ENCODE measurements around the gene KDM5A. TPM values are rescaled to one million over a fixed set of nuclear protein-coding genes. Genes with fewer than 3 reads are reported as not detected.

KDM5A gene
- total and polyA plus RNA-seq, 2 donors from 2014 or later: 4.5 to 76.6 TPM

- Histone ChIP-seq H3K36me3 (ENCODE audit: control insufficient read depth in 2 of 3, insufficient read depth in 3 of 3, low read length in 3 of 3) (peaks cover 0 to 4% (median 2%) of the 10 kb centered on the region in 3 donors), H3K4me3 (ENCODE audit: low read length in 3 of 3) (no peak overlapping the region), H3K27ac (ENCODE audit: low read depth in 2 of 2, low read length in 2 of 2) (no peak overlapping the region), H3K9me3 (ENCODE audit: control insufficient read depth in 2 of 3, insufficient read depth in 1 of 3, low read length in 3 of 3) (no peaks in the 10 kb centered on the region), H3K27me3 (ENCODE audit: control insufficient read depth, insufficient read depth, low read length) (no peaks in the 10 kb centered on the region), H3K4me1 (ENCODE audit: control insufficient read depth in 2 of 3, insufficient read depth in 2 of 3, low read depth in 1 of 3, low read length in 3 of 3) (peaks cover 0 to 4% (median 0%) of the 10 kb centered on the region in 3 donors), H3K9ac (ENCODE audit: low read length in 3 of 3) (no peak overlapping the region)
- DNase-seq (no peak), FAIRE-seq (no peak)
- intact Hi-C loops (cut with DNase I): no loop called here
- TF ChIP-seq CTCF (IDR thresholded peaks at IDR 0.05; ENCODE audit: borderline replicate concordance, extremely low read depth, insufficient read depth): no peak
Observed at GRCh38 chr12:243381-243780, 145.7 kb downstream of the KDM5A start.

GRCh38 chr12:242496-242895 is 146.6 kb downstream of the KDM5A start:
- H3K36me3 ChIP-seq (ENCODE audit: control insufficient read depth in 2 of 3, insufficient read depth in 3 of 3, low read length in 3 of 3): peaks cover 0 to 4% (median 2%) of the 10 kb centered on the region in 3 donors
- H3K4me3 ChIP-seq (ENCODE audit: low read length in 3 of 3): no peak overlapping the region
- no peak overlapping the region for H3K27ac ChIP-seq (ENCODE audit: low read depth in 2 of 2, low read length in 2 of 2)
- no peak overlapping the region for H3K9ac ChIP-seq (ENCODE audit: low read length in 3 of 3)
- intact Hi-C loops (cut with DNase I): no loop called here
- TF ChIP-seq CTCF (IDR thresholded peaks at IDR 0.05; ENCODE audit: borderline replicate concordance, extremely low read depth, insufficient read depth): no peak
- no peak for DNase-seq
- H3K4me1 ChIP-seq (ENCODE audit: control insufficient read depth in 2 of 3, insufficient read depth in 2 of 3, low read depth in 1 of 3, low read length in 3 of 3): peaks cover 0 to 7% (median 0%) of the 10 kb centered on the region in 3 donors
- no peaks in the 10 kb centered on the region for H3K27me3 ChIP-seq (ENCODE audit: control insufficient read depth, insufficient read depth, low read length)
- no peaks in the 10 kb centered on the region for H3K9me3 ChIP-seq (ENCODE audit: control insufficient read depth in 2 of 3, insufficient read depth in 1 of 3, low read length in 3 of 3)
- no peak for FAIRE-seq

GRCh38 chr12:241266-241665 is 147.9 kb downstream of the KDM5A start:
- no peak overlapping the region for H3K27ac ChIP-seq (ENCODE audit: low read depth in 2 of 2, low read length in 2 of 2)
- peaks cover 0 to 7% (median 2%) of the 10 kb centered on the region in 3 donors for H3K36me3 ChIP-seq (ENCODE audit: control insufficient read depth in 2 of 3, insufficient read depth in 3 of 3, low read length in 3 of 3)
- FAIRE-seq: no peak
- no peak for DNase-seq
- no peak overlapping the region for H3K9ac ChIP-seq (ENCODE audit: low read length in 3 of 3)
- H3K4me1 ChIP-seq (ENCODE audit: control insufficient read depth in 2 of 3, insufficient read depth in 2 of 3, low read depth in 1 of 3, low read length in 3 of 3): peaks cover 0 to 7% (median 2%) of the 10 kb centered on the region in 3 donors
- H3K4me3 ChIP-seq (ENCODE audit: low read length in 3 of 3): no peak overlapping the region
- intact Hi-C loops (cut with DNase I): no loop called here
- H3K9me3 ChIP-seq (ENCODE audit: control insufficient read depth in 2 of 3, insufficient read depth in 1 of 3, low read length in 3 of 3): peaks cover 0 to 3% (median 0%) of the 10 kb centered on the region in 3 donors
- no peak for TF ChIP-seq CTCF (IDR thresholded peaks at IDR 0.05; ENCODE audit: borderline replicate concordance, extremely low read depth, insufficient read depth)
- no peaks in the 10 kb centered on the region for H3K27me3 ChIP-seq (ENCODE audit: control insufficient read depth, insufficient read depth, low read length)

GRCh38 chr12:240566-240965 is 148.6 kb downstream of the KDM5A start:
- FAIRE-seq: no peak
- Histone ChIP-seq H3K9ac (ENCODE audit: low read length in 3 of 3) (no peak overlapping the region), H3K27me3 (ENCODE audit: control insufficient read depth, insufficient read depth, low read length) (no peaks in the 10 kb centered on the region), H3K9me3 (ENCODE audit: control insufficient read depth in 2 of 3, insufficient read depth in 1 of 3, low read length in 3 of 3) (peaks cover 0 to 3% (median 0%) of the 10 kb centered on the region in 3 donors), H3K27ac (ENCODE audit: low read depth in 2 of 2, low read length in 2 of 2) (no peak overlapping the region), H3K36me3 (ENCODE audit: control insufficient read depth in 2 of 3, insufficient read depth in 3 of 3, low read length in 3 of 3) (peaks cover 0 to 7% (median 2%) of the 10 kb centered on the region in 3 donors), H3K4me1 (ENCODE audit: control insufficient read depth in 2 of 3, insufficient read depth in 2 of 3, low read depth in 1 of 3, low read length in 3 of 3) (peaks cover 0 to 7% (median 3%) of the 10 kb centered on the region in 3 donors), H3K4me3 (ENCODE audit: low read length in 3 of 3) (no peak overlapping the region)
- no peak for DNase-seq
- no peak for TF ChIP-seq CTCF (IDR thresholded peaks at IDR 0.05; ENCODE audit: borderline replicate concordance, extremely low read depth, insufficient read depth)
- intact Hi-C loops (cut with DNase I): no loop called here

Data from kidney (tissue), 14 donors.